OCI-LY3 (cell line): ENCODE measurements around the gene SLC10A1.
"Not testable (repeated sequence)": the region's sequence is repeated elsewhere in the genome, so short reads cannot be mapped to it uniquely, and the experiment has no call there.

Experiments
- H2AFZ ChIP-seq: fragments of 200-600, 300-600 bp; shearing (Covaris generic); 2 replicates; pipeline ENCODE4 v1.6.0; 2014; ENCODE audit warnings: antibody characterized with exemption, low read depth, low read length
- H3K27ac ChIP-seq: fragments of 200-600, 300-600 bp; sonication (generic); 2 replicates; pipeline ENCODE4 v1.5.1; 2014; ENCODE audit warnings: mild to moderate bottlenecking, low read length, moderate library complexity, mixed read lengths
- H3K27me3 ChIP-seq: fragments of 200-600, 300-600 bp; sonication (generic); 2 replicates; pipeline ENCODE4 v1.6.1; 2014; ENCODE audit warnings: low read depth, low read length, mixed read lengths
- H3K36me3 ChIP-seq: fragments of 200-600, 300-600 bp; sonication (generic); replicated peaks from 2 replicates; pipeline ENCODE3; 2014; ENCODE audit warnings: low read depth, low read length, mixed read lengths
- H3K4me1 ChIP-seq: fragments of 300-600, 200-600 bp; sonication (generic); 2 replicates; pipeline ENCODE4 v1.6.1; 2014; ENCODE audit warnings: low read length, mixed read lengths
- H3K4me2 ChIP-seq: fragments of 200-600, 300-600 bp; sonication (generic); 2 replicates; pipeline ENCODE4 v1.6.1; 2014; ENCODE audit warnings: low read length, mixed read lengths
- H3K4me3 ChIP-seq: fragments of 300-600, 200-600 bp; sonication (generic); 2 replicates; pipeline ENCODE4 v1.5.1; 2014; ENCODE audit warnings: antibody characterized with exemption, mild to moderate bottlenecking, low read length, moderate library complexity
- H3K79me2 ChIP-seq: fragments of 300-600, 200-600 bp; shearing (Covaris generic); 2 replicates; pipeline ENCODE4 v1.6.1; 2014; ENCODE audit warnings: mild to moderate bottlenecking, low read length, mixed read lengths
- H3K9ac ChIP-seq: fragments of 300-600, 200-600 bp; shearing (Covaris generic); 2 replicates; pipeline ENCODE4 v1.6.0; 2014; ENCODE audit warnings: mild to moderate bottlenecking, low read length, moderate library complexity
- H3K9me3 ChIP-seq: fragments of 200-600, 300-600 bp; shearing (Covaris generic); 2 replicates; pipeline ENCODE4 v1.6.1; 2014; ENCODE audit warnings: low read length, mixed read lengths; ENCODE audit not compliant: insufficient read depth
- H4K20me1 ChIP-seq: fragments of 200-600, 300-600 bp; sonication (generic); 2 replicates; pipeline ENCODE4 v1.6.1; 2016; ENCODE audit warnings: low read length, mixed read lengths; ENCODE audit not compliant: insufficient read depth
- CTCF ChIP-seq: fragments of 200-600, 300-600 bp; sonication (generic); IDR thresholded peaks from 2 replicates; pipeline ENCODE4 v1.5.1; 2014; ENCODE audit warnings: antibody characterized with exemption, low read length, low read depth
- EZH2phosphoT487 ChIP-seq: fragments of 200-600 bp; shearing (Covaris generic); IDR thresholded peaks from 2 replicates; pipeline ENCODE4 v1.6.1; 2018; ENCODE audit warnings: antibody characterized with exemption, mixed run types, low read depth

SLC10A1 gene

GRCh38 chr14:69815556-69815955 is 18.5 kb upstream of the SLC10A1 start:
- Histone ChIP-seq H3K4me3 (no peak overlapping the region), H3K27ac (no peak overlapping the region), H4K20me1 (no peaks in the 10 kb centered on the region), H3K27me3 (peaks cover 40% of the 10 kb centered on the region), H3K36me3 (no peaks in the 10 kb centered on the region), H3K9me3 (no peaks in the 10 kb centered on the region), H3K4me1 (no peaks in the 10 kb centered on the region), H3K4me2 (no peak overlapping the region), H2AFZ (no peak overlapping the region), H3K79me2 (no peaks in the 10 kb centered on the region), H3K9ac (no peak overlapping the region)
- TF ChIP-seq EZH2phosphoT487: no peak
- TF ChIP-seq CTCF: no peak

GRCh38 chr14:69814397-69814796 is 17.4 kb upstream of the SLC10A1 start:
- Histone ChIP-seq H3K4me1 (no peaks in the 10 kb centered on the region), H3K27ac (no peak overlapping the region), H3K4me2 (no peak overlapping the region), H3K79me2 (no peaks in the 10 kb centered on the region), H4K20me1 (no peaks in the 10 kb centered on the region), H3K27me3 (peaks cover 40% of the 10 kb centered on the region), H3K9ac (no peak overlapping the region), H3K4me3 (no peak overlapping the region), H3K36me3 (no peaks in the 10 kb centered on the region), H3K9me3 (no peaks in the 10 kb centered on the region), H2AFZ (no peak overlapping the region)
- TF ChIP-seq EZH2phosphoT487: no peak
- no peak for TF ChIP-seq CTCF

- peaks cover 40% of the 10 kb centered on the region for H3K27me3 ChIP-seq
- H3K36me3 ChIP-seq, H3K4me2 ChIP-seq, H3K79me2 ChIP-seq, H2AFZ ChIP-seq, H3K4me1 ChIP-seq, H4K20me1 ChIP-seq, H3K4me3 ChIP-seq, H3K9me3 ChIP-seq, H3K9ac ChIP-seq, H3K27ac ChIP-seq: not testable (repeated sequence)
Measured at GRCh38 chr14:69813346-69813745, 16.3 kb upstream of the SLC10A1 start.

GRCh38 chr14:69812711-69813110 is 15.7 kb upstream of the SLC10A1 start:
- no peak overlapping the region for H2AFZ ChIP-seq
- H3K27ac ChIP-seq: no peak overlapping the region
- H3K4me2 ChIP-seq: no peak overlapping the region
- peaks cover 40% of the 10 kb centered on the region for H3K27me3 ChIP-seq
- no peak overlapping the region for H3K9ac ChIP-seq
- no peaks in the 10 kb centered on the region for H3K4me1 ChIP-seq
- H3K79me2 ChIP-seq: no peaks in the 10 kb centered on the region
- H3K9me3 ChIP-seq: no peaks in the 10 kb centered on the region
- no peaks in the 10 kb centered on the region for H3K36me3 ChIP-seq
- no peaks in the 10 kb centered on the region for H4K20me1 ChIP-seq
- TF ChIP-seq CTCF: no peak
- no peak for TF ChIP-seq EZH2phosphoT487
- H3K4me3 ChIP-seq: no peak overlapping the region

GRCh38 chr14:69811868-69812252 is 14.8 kb upstream of the SLC10A1 start:
- Histone ChIP-seq H3K27me3 (peaks cover 36% of the 10 kb centered on the region), H3K27ac (no peak overlapping the region), H3K9ac (no peak overlapping the region), H3K79me2 (no peaks in the 10 kb centered on the region), H3K4me2 (no peak overlapping the region), H3K4me3 (no peak overlapping the region), H3K9me3 (no peaks in the 10 kb centered on the region), H3K36me3 (no peaks in the 10 kb centered on the region), H2AFZ (no peak overlapping the region), H4K20me1 (no peaks in the 10 kb centered on the region), H3K4me1 (no peaks in the 10 kb centered on the region)
- no peak for TF ChIP-seq EZH2phosphoT487
- no peak for TF ChIP-seq CTCF
